WTC11 (cell line): ENCODE measurements around the gene ADAMTS12. TPM values are rescaled to one million over a fixed set of nuclear protein-coding genes. Genes with fewer than 3 reads are reported as not detected.
A peak's percentile ranks its signal among the peaks of the same experiment; 100 is the strongest.

Experiments used
- ATAC-seq: fragments of 200-7000 bp; cut with Tn5 transposase; 2 replicates; pipeline ENCODE4 v1.10.0; 2021; ENCODE audit warnings: mild to moderate bottlenecking, moderate library complexity
- CTCF ChIA-PET: fragments of 300-600 bp; sonication (Branson Sonifier 250); formaldehyde crosslinking; loops from one replicate; lab custom pipeline; 2021; ENCODE audit warnings: antibody characterized with exemption; lab: Charles Lee
- POLR2A ChIA-PET: fragments of 350-600 bp; sonication (Branson Sonifier 250); formaldehyde crosslinking; loops from one replicate; lab custom pipeline; 2021; ENCODE audit warnings: antibody characterized with exemption; lab: Charles Lee
- DNase-seq: peaks from one replicate; pipeline ENCODE4 v3.0.0; 2021; ENCODE audit warnings: low spot score
- H3K27ac Mint-ChIP-seq: 2 replicates; pipeline ENCODE4 v1.8.0; 2021; ENCODE audit warnings: mixed read lengths
- H3K27me3 Mint-ChIP-seq: 2 replicates; pipeline ENCODE4 v1.8.0; 2021; ENCODE audit warnings: low read depth, mild to moderate bottlenecking, moderate library complexity, mixed read lengths
- H3K36me3 Mint-ChIP-seq: 2 replicates; pipeline ENCODE4 v1.8.0; 2021; ENCODE audit warnings: mixed read lengths
- H3K4me1 Mint-ChIP-seq: 2 replicates; pipeline ENCODE4 v1.8.0; 2022; ENCODE audit warnings: mixed read lengths
- H3K4me3 Mint-ChIP-seq: 2 replicates; pipeline ENCODE4 v1.8.0; 2021; ENCODE audit warnings: mild to moderate bottlenecking, moderate library complexity, mixed read lengths
- H3K9me3 Mint-ChIP-seq: 2 replicates; pipeline ENCODE4 v1.8.0; 2021; ENCODE audit warnings: mixed read lengths
- ARID4B ChIP-seq: sonication (generic); formaldehyde crosslinking; IDR thresholded peaks from 2 replicates; pipeline ENCODE4 v1.8.0; 2023; ENCODE audit warnings: missing genetic modification reagents, mild to moderate bottlenecking, borderline replicate concordance
- E2F4 ChIP-seq: sonication (generic); formaldehyde crosslinking; IDR thresholded peaks from 2 replicates; pipeline ENCODE4 v1.8.1; 2022; ENCODE audit warnings: low read depth, mild to moderate bottlenecking, moderate library complexity, missing genetic modification reagents, borderline replicate concordance
- E2F5 ChIP-seq: sonication (generic); formaldehyde crosslinking; IDR thresholded peaks from 2 replicates; pipeline ENCODE4 v1.8.1; 2022; ENCODE audit warnings: mild to moderate bottlenecking, moderate library complexity, missing genetic modification reagents
- ETV6 ChIP-seq: sonication (generic); formaldehyde crosslinking; IDR thresholded peaks from 2 replicates; pipeline ENCODE4 v1.8.1; 2022; ENCODE audit warnings: mild to moderate bottlenecking, missing genetic modification reagents
- IRF1 ChIP-seq: sonication (generic); formaldehyde crosslinking; IDR thresholded peaks from 2 replicates; pipeline ENCODE4 v1.8.0; 2023; ENCODE audit warnings: missing genetic modification reagents
- ZBTB43 ChIP-seq: sonication (generic); formaldehyde crosslinking; IDR thresholded peaks from 2 replicates; pipeline ENCODE4 v1.8.1; 2023; ENCODE audit warnings: mild to moderate bottlenecking, missing genetic modification reagents
- ZNF232 ChIP-seq: sonication (generic); formaldehyde crosslinking; IDR thresholded peaks from 2 replicates; pipeline ENCODE4 v1.8.0; 2022; ENCODE audit warnings: mild to moderate bottlenecking, missing genetic modification reagents
- ZNF423 ChIP-seq: fragments of 250-450 bp; sonication (Bioruptor Pico); IDR thresholded peaks from 2 replicates; pipeline ENCODE4 v2.1.2; 2022; ENCODE audit warnings: mild to moderate bottlenecking, moderate library complexity
- ZNF425 ChIP-seq: fragments of 250-450 bp; sonication (Bioruptor Pico); conservative IDR thresholded peaks from 2 replicates; pipeline ENCODE4 v1.9.0; 2021; ENCODE audit warnings: mild to moderate bottlenecking
- total RNA-seq: library from RNA; stranded (reverse); gene quantifications from 3 replicates; pipeline ENCODE4 v1.2.3, GENCODE V29; 2021
- TF ChIP-seq, protein P1 (sequence below): sonication (generic); formaldehyde crosslinking; conservative IDR thresholded peaks from 2 replicates; pipeline ENCODE4 v1.8.1; 2023; ENCODE audit warnings: mild to moderate bottlenecking, low read depth, missing genetic modification reagents, moderate library complexity
- TF ChIP-seq, protein P2 (sequence below): sonication (generic); formaldehyde crosslinking; IDR thresholded peaks from 2 replicates; pipeline ENCODE4 v1.8.1; 2023; ENCODE audit warnings: mild to moderate bottlenecking, moderate library complexity, missing genetic modification reagents

Gene ADAMTS12
- total RNA-seq, 1 experiment from 2014 or later, result 13.5 TPM

DNA sequence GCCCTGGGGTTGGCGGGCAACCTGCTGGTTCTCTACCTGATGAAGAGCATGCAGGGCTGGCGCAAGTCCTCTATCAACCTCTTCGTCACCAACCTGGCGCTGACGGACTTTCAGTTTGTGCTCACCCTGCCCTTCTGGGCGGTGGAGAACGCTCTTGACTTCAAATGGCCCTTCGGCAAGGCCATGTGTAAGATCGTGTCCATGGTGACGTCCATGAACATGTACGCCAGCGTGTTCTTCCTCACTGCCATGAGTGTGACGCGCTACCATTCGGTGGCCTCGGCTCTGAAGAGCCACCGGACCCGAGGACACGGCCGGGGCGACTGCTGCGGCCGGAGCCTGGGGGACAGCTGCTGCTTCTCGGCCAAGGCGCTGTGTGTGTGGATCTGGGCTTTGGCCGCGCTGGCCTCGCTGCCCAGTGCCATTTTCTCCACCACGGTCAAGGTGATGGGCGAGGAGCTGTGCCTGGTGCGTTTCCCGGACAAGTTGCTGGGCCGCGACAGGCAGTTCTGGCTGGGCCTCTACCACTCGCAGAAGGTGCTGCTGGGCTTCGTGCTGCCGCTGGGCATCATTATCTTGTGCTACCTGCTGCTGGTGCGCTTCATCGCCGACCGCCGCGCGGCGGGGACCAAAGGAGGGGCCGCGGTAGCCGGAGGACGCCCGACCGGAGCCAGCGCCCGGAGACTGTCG lies 45.4 kb upstream of the ADAMTS12 start (continued):
- TF ChIP-seq, protein P1, sequence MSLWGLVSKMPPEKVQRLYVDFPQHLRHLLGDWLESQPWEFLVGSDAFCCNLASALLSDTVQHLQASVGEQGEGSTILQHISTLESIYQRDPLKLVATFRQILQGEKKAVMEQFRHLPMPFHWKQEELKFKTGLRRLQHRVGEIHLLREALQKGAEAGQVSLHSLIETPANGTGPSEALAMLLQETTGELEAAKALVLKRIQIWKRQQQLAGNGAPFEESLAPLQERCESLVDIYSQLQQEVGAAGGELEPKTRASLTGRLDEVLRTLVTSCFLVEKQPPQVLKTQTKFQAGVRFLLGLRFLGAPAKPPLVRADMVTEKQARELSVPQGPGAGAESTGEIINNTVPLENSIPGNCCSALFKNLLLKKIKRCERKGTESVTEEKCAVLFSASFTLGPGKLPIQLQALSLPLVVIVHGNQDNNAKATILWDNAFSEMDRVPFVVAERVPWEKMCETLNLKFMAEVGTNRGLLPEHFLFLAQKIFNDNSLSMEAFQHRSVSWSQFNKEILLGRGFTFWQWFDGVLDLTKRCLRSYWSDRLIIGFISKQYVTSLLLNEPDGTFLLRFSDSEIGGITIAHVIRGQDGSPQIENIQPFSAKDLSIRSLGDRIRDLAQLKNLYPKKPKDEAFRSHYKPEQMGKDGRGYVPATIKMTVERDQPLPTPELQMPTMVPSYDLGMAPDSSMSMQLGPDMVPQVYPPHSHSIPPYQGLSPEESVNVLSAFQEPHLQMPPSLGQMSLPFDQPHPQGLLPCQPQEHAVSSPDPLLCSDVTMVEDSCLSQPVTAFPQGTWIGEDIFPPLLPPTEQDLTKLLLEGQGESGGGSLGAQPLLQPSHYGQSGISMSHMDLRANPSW (CRISPR knock-in tag), result no peak
- no peak for TF ChIP-seq E2F4 (CRISPR knock-in tag)
- no peak for TF ChIP-seq ARID4B
- TF ChIP-seq ZBTB43 (CRISPR knock-in tag), result no peak
- no peak for TF ChIP-seq ZNF425 (CRISPR knock-in tag)
- TF ChIP-seq ETV6 (CRISPR knock-in tag), result no peak
- no peak for TF ChIP-seq ZNF423 (CRISPR knock-in tag)

DNA sequence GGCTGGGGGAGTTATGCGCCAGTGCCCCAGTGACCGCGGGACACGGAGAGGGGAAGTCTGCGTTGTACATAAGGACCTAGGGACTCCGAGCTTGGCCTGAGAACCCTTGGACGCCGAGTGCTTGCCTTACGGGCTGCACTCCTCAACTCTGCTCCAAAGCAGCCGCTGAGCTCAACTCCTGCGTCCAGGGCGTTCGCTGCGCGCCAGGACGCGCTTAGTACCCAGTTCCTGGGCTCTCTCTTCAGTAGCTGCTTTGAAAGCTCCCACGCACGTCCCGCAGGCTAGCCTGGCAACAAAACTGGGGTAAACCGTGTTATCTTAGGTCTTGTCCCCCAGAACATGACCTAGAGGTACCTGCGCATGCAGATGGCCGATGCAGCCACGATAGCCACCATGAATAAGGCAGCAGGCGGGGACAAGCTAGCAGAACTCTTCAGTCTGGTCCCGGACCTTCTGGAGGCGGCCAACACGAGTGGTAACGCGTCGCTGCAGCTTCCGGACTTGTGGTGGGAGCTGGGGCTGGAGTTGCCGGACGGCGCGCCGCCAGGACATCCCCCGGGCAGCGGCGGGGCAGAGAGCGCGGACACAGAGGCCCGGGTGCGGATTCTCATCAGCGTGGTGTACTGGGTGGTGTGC lies 44.7 kb upstream of the ADAMTS12 start, which contains the start of gene RXFP3:
TSS of gene RXFP3 (plus strand) at position 6 of the 636 bp plus-strand sequence. CDS start at position 361, 355 bp downstream.
- 0 out of 2 replicates have a peak, but pooled peaks have one; percentile 31 for TF ChIP-seq IRF1 (CRISPR knock-in tag)
- no peak for TF ChIP-seq ZBTB43 (CRISPR knock-in tag)
- TF ChIP-seq E2F5 (CRISPR knock-in tag), result 0 out of 2 replicates have a peak, but pooled peaks have one; percentile 11
- 0 out of 2 replicates have a peak, but pooled peaks have one; percentile 4 for TF ChIP-seq ZNF232
- TF ChIP-seq, protein P2, sequence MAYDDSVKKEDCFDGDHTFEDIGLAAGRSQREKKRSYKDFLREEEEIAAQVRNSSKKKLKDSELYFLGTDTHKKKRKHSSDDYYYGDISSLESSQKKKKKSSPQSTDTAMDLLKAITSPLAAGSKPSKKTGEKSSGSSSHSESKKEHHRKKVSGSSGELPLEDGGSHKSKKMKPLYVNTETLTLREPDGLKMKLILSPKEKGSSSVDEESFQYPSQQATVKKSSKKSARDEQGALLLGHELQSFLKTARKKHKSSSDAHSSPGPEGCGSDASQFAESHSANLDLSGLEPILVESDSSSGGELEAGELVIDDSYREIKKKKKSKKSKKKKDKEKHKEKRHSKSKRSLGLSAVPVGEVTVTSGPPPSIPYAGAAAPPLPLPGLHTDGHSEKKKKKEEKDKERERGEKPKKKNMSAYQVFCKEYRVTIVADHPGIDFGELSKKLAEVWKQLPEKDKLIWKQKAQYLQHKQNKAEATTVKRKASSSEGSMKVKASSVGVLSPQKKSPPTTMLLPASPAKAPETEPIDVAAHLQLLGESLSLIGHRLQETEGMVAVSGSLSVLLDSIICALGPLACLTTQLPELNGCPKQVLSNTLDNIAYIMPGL (CRISPR knock-in tag), result 0 out of 2 replicates have a peak, but pooled peaks have one; percentile 23
- TF ChIP-seq, all 79 proteins: peak for 4
- Mint-ChIP-seq H3K4me3 (peak within 1 kb of the TSS; percentile 82), H3K4me1 (peaks cover 24% of the 10 kb centered on the region), H3K9me3 (no peaks in the 10 kb centered on the region), H3K27me3 (peaks cover 29% of the 10 kb centered on the region), H3K27ac (no peak within 1 kb of the TSS), H3K36me3 (no peaks in the 10 kb centered on the region)
- DNase-seq (no peak), ATAC-seq (peak; percentile 47)
- ChIA-PET CTCF (interaction anchor here (1.0 to 3.2 kb wide), 15 partner anchors 9 to 501 kb away, joined by 3 to 57 read pairs (median 4); partner anchors contain the start of gene ADAMTS12), POLR2A (interaction anchor here (1.0 kb wide), 1 partner anchor 45 kb away, joined by 3 read pairs; the partner anchor contains the start of gene ADAMTS12)
